A673 (cell line): ENCODE measurements around the gene CLASP1.

Source experiments
- EZH2 ChIP-seq: fragments of 200-600 bp; sonication (generic); IDR thresholded peaks from 2 replicates; pipeline ENCODE4 v1.6.1; 2017; ENCODE audit warnings: borderline replicate concordance, low read depth, mild to moderate bottlenecking, mixed read lengths, antibody characterized with exemption, low read length; ENCODE audit not compliant: poor library complexity, severe bottlenecking
- TF ChIP-seq, protein P1 (sequence below): fragments of 300-800, 200-600 bp; sonication (generic); conservative IDR thresholded peaks from 2 replicates; pipeline ENCODE4 v1.5.1; 2017; ENCODE audit warnings: low read depth, mild to moderate bottlenecking, antibody characterized with exemption, low read length, moderate library complexity, mixed read lengths

- TF ChIP-seq, protein P1, sequence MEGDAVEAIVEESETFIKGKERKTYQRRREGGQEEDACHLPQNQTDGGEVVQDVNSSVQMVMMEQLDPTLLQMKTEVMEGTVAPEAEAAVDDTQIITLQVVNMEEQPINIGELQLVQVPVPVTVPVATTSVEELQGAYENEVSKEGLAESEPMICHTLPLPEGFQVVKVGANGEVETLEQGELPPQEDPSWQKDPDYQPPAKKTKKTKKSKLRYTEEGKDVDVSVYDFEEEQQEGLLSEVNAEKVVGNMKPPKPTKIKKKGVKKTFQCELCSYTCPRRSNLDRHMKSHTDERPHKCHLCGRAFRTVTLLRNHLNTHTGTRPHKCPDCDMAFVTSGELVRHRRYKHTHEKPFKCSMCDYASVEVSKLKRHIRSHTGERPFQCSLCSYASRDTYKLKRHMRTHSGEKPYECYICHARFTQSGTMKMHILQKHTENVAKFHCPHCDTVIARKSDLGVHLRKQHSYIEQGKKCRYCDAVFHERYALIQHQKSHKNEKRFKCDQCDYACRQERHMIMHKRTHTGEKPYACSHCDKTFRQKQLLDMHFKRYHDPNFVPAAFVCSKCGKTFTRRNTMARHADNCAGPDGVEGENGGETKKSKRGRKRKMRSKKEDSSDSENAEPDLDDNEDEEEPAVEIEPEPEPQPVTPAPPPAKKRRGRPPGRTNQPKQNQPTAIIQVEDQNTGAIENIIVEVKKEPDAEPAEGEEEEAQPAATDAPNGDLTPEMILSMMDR, result no peak
- no peak for TF ChIP-seq EZH2
These were observed 84.4 kb downstream of the CLASP1 start for GRCh38 chr2:121564905-121565304.
